Measurements from ENCODE around the gene SDC4.

- TF ChIP-seq CTCF (IDR thresholded peaks at IDR 0.05; ENCODE audit: low read length) (no peak), EZH2 (optimal IDR thresholded peaks at IDR 0.05; ENCODE audit: low read depth, low read length) (no peak)
These were observed 65.3 kb downstream of the SDC4 start for GRCh38 chr20:45282700-45283550.
